ENCODE results near the gene KDM4C. TPM values are rescaled to one million over a fixed set of nuclear protein-coding genes. Genes with fewer than 3 reads are reported as not detected.

Gene KDM4C
- total RNA-seq, 1 donor from 2014 or later: 12.7 TPM

DNA sequence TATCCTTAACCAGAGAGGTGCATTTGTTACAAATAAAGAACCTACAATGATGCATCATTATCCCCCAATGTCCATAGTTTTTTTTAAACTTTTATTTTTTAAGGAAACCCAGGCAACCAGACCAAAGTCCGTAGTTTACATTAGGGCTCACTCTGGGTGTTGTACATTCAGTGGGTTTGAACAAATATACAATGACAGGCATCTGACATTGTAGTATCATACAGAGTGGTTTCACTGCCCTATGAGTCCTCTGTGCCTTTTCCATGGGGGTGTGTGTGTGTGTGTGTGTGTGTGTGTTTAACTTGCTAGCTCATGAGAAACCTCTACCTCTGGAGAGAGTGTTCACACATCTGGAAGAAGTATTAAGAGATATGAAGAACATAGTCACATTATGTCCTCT, 141.5 kb downstream of the KDM4C start:
- no peak for DNase-seq (ENCODE audit: low spot score in 2 of 2)

DNA sequence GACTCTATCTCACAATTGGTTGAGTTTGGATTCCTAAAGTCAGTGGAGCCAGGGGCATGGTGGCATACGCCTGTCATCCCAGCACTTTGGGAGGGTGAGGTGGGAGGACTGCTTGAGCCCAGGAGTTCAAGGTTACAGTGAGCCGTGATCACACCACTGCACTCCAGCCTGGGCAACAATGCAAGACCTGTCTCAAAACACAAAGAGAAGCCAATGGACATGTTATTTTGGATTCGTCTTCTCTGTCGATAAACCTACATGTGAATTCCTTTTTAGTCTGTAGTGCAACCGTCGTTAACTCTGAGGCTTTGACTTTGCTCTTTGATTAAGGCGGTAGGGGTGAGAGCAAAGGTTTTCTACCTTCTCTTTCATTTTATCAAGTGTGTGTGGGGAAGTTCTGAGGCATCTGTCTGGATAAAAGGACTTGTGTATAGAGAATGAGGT, 142.7 kb downstream of the KDM4C start:
- H3K36me3 ChIP-seq: no peaks in the 10 kb centered on the region
- DNase-seq (ENCODE audit: low spot score in 2 of 2): no peak
- H3K27ac ChIP-seq: no peak overlapping the region
- H3K9me3 ChIP-seq: no peaks in the 10 kb centered on the region
- intact Hi-C loops (cut with DNase I): no loop called here
- no peaks in the 10 kb centered on the region for H3K27me3 ChIP-seq
- H3K4me3 ChIP-seq: no peak overlapping the region
- H3K4me1 ChIP-seq: peaks cover 2 to 3% of the 10 kb centered on the region in 2 donors
- TF ChIP-seq, protein P1, sequence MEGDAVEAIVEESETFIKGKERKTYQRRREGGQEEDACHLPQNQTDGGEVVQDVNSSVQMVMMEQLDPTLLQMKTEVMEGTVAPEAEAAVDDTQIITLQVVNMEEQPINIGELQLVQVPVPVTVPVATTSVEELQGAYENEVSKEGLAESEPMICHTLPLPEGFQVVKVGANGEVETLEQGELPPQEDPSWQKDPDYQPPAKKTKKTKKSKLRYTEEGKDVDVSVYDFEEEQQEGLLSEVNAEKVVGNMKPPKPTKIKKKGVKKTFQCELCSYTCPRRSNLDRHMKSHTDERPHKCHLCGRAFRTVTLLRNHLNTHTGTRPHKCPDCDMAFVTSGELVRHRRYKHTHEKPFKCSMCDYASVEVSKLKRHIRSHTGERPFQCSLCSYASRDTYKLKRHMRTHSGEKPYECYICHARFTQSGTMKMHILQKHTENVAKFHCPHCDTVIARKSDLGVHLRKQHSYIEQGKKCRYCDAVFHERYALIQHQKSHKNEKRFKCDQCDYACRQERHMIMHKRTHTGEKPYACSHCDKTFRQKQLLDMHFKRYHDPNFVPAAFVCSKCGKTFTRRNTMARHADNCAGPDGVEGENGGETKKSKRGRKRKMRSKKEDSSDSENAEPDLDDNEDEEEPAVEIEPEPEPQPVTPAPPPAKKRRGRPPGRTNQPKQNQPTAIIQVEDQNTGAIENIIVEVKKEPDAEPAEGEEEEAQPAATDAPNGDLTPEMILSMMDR (IDR thresholded peaks at IDR 0.05): no peak

More for the DNA sequence above, 141.5 kb downstream of the KDM4C start:
- Histone ChIP-seq H3K9me3 (no peaks in the 10 kb centered on the region), H3K4me1 (peaks cover 2 to 3% of the 10 kb centered on the region in 2 donors), H3K27me3 (no peaks in the 10 kb centered on the region), H3K4me3 (no peak overlapping the region), H3K27ac (no peak overlapping the region), H3K36me3 (no peaks in the 10 kb centered on the region)
- intact Hi-C loops (cut with DNase I): no loop called here
- TF ChIP-seq, protein P1 (IDR thresholded peaks at IDR 0.05): no peak

DNA sequence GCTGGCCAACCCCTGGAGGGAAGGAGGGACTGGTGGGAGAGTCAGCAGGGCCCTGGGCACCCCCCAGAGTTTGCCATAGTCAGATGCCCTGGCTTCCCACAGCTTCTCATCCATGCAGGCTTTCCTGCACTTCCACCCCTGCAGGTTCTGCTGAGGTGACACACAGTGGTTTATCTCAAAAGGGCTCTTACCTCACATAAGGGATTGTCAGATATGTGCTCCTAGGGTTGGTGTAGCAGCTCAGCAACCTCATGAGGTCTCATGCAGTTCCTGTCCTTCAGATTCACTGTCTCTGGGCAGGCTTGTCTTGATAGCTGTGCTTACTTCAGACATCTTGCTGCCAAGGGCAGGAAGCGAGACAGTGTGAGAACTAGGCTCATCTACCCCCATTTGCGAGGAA, 143.4 kb downstream of the KDM4C start:
- peaks cover 2 to 3% of the 10 kb centered on the region in 2 donors for H3K4me1 ChIP-seq
- no peak for DNase-seq (ENCODE audit: low spot score in 2 of 2)
- intact Hi-C loops (cut with DNase I): no loop called here
- H3K9me3 ChIP-seq: no peaks in the 10 kb centered on the region
- no peak overlapping the region for H3K27ac ChIP-seq
- no peaks in the 10 kb centered on the region for H3K27me3 ChIP-seq
- H3K36me3 ChIP-seq: no peaks in the 10 kb centered on the region
- no peak overlapping the region for H3K4me3 ChIP-seq
- TF ChIP-seq, protein P1 (IDR thresholded peaks at IDR 0.05): no peak

- no peak for DNase-seq (ENCODE audit: low spot score in 2 of 2)
- Histone ChIP-seq H3K36me3 (no peaks in the 10 kb centered on the region), H3K9me3 (no peaks in the 10 kb centered on the region), H3K27me3 (no peaks in the 10 kb centered on the region), H3K4me3 (no peak overlapping the region), H3K4me1 (peaks cover 0 to 2% of the 10 kb centered on the region in 2 donors), H3K27ac (no peak overlapping the region)
- intact Hi-C loops (cut with DNase I): no loop called here
- TF ChIP-seq, protein P1 (IDR thresholded peaks at IDR 0.05): no peak
These were observed 144.7 kb downstream of the KDM4C start for GRCh38 chr9:6902423-6902822.

- H3K27ac ChIP-seq: no peak overlapping the region
- H3K9me3 ChIP-seq: no peaks in the 10 kb centered on the region
- no peaks in the 10 kb centered on the region for H3K36me3 ChIP-seq
- H3K4me1 ChIP-seq: no peaks in the 10 kb centered on the region
- intact Hi-C loops (cut with DNase I): no loop called here
- H3K27me3 ChIP-seq: no peaks in the 10 kb centered on the region
- no peak overlapping the region for H3K4me3 ChIP-seq
- TF ChIP-seq, protein P1 (IDR thresholded peaks at IDR 0.05): no peak
- no peak for DNase-seq (ENCODE audit: low spot score in 2 of 2)
These were observed 146.6 kb downstream of the KDM4C start for GRCh38 chr9:6904371-6904770.

DNA sequence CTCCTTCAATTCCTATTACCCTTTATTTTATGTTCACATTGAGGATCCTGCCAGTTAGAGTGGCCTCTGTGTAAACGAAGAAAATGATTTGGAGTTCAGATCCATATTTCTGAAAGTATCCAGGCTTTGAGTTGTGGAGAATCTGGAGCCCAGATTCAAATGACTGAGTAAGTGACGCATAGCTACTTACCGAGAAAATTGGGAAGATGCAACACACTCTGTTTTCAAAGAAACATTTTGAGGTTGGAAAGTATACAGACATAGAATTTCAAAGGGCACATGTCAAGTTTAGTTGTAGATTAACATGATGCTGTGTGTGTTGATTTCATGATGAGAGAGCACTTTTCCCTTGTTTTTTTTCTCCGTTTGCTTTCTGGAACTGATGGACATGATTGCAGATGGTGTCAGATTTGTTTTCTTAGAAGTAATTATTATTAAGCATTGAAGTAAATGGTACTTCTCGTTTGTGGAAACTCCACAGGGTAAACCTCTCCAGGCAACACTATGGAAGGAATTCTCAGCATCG, 148.1 kb downstream of the KDM4C start:
- TF ChIP-seq, protein P1 (IDR thresholded peaks at IDR 0.05): no peak
- Histone ChIP-seq H3K9me3 (no peaks in the 10 kb centered on the region), H3K4me1 (no peaks in the 10 kb centered on the region), H3K4me3 (no peak overlapping the region), H3K27ac (no peak overlapping the region), H3K36me3 (no peaks in the 10 kb centered on the region), H3K27me3 (no peaks in the 10 kb centered on the region)
- intact Hi-C loops (cut with DNase I): no loop called here
- no peak for DNase-seq (ENCODE audit: low spot score in 2 of 2)
